ENCODE data around the gene BHLHA15. TPM values are rescaled to one million over a fixed set of nuclear protein-coding genes. Genes with fewer than 3 reads are reported as not detected.

The BHLHA15 gene
- total RNA-seq, 1 donor from 2014 or later, result 0.57 TPM

GRCh38 chr7:98171449-98171848, 39.8 kb upstream of the BHLHA15 start:
- Mint-ChIP-seq H3K4me1 (ENCODE audit: low read depth) (peaks cover 24% of the 10 kb centered on the region), H3K4me3 (ENCODE audit: low read depth) (no peak overlapping the region), H3K9me3 (ENCODE audit: low read depth) (no peaks in the 10 kb centered on the region), H3K27ac (no peak overlapping the region), H3K27me3 (no peaks in the 10 kb centered on the region), H3K36me3 (ENCODE audit: insufficient read depth) (peaks cover 13% of the 10 kb centered on the region)
- no peak for DNase-seq (ENCODE audit: low spot score, unreplicated experiment)
- TF ChIP-seq CTCF (IDR thresholded peaks at IDR 0.05; ENCODE audit: unreplicated experiment), result no peak

- TF ChIP-seq CTCF (IDR thresholded peaks at IDR 0.05; ENCODE audit: unreplicated experiment), result no peak
- H3K9me3 Mint-ChIP-seq (ENCODE audit: low read depth), result no peaks in the 10 kb centered on the region
- H3K36me3 Mint-ChIP-seq (ENCODE audit: insufficient read depth), result peaks cover 13% of the 10 kb centered on the region
- no peaks in the 10 kb centered on the region for H3K27me3 Mint-ChIP-seq
- DNase-seq (ENCODE audit: low spot score, unreplicated experiment), result no peak
- H3K4me1 Mint-ChIP-seq (ENCODE audit: low read depth), result peaks cover 24% of the 10 kb centered on the region
- H3K27ac Mint-ChIP-seq, result no peak overlapping the region
- no peak overlapping the region for H3K4me3 Mint-ChIP-seq (ENCODE audit: low read depth)
Measured at GRCh38 chr7:98174334-98175259, 36.6 kb upstream of the BHLHA15 start.

- Mint-ChIP-seq H3K27ac (no peak overlapping the region), H3K4me3 (ENCODE audit: low read depth) (no peak overlapping the region)
Measured at GRCh38 chr7:98175260-98175940, 35.8 kb upstream of the BHLHA15 start.

GRCh38 chr7:98177553-98177952, 33.7 kb upstream of the BHLHA15 start:
- Mint-ChIP-seq H3K27me3 (no peaks in the 10 kb centered on the region), H3K4me1 (ENCODE audit: low read depth) (peaks cover 17% of the 10 kb centered on the region), H3K27ac (no peak overlapping the region), H3K4me3 (ENCODE audit: low read depth) (no peak overlapping the region), H3K9me3 (ENCODE audit: low read depth) (no peaks in the 10 kb centered on the region), H3K36me3 (ENCODE audit: insufficient read depth) (peaks cover 16% of the 10 kb centered on the region)
- TF ChIP-seq CTCF (IDR thresholded peaks at IDR 0.05; ENCODE audit: unreplicated experiment), result no peak
- DNase-seq (ENCODE audit: low spot score, unreplicated experiment), result no peak

More at GRCh38 chr7:98175260-98175940, 35.8 kb upstream of the BHLHA15 start:
- peaks cover 24% of the 10 kb centered on the region for H3K4me1 Mint-ChIP-seq (ENCODE audit: low read depth)
- no peaks in the 10 kb centered on the region for H3K27me3 Mint-ChIP-seq
- peaks cover 13% of the 10 kb centered on the region for H3K36me3 Mint-ChIP-seq (ENCODE audit: insufficient read depth)
- no peak for DNase-seq (ENCODE audit: low spot score, unreplicated experiment)
- H3K9me3 Mint-ChIP-seq (ENCODE audit: low read depth), result no peaks in the 10 kb centered on the region
- no peak for TF ChIP-seq CTCF (IDR thresholded peaks at IDR 0.05; ENCODE audit: unreplicated experiment)

GRCh38 chr7:98178321-98178720, 32.9 kb upstream of the BHLHA15 start:
- Mint-ChIP-seq H3K27me3 (no peaks in the 10 kb centered on the region), H3K36me3 (ENCODE audit: insufficient read depth) (peaks cover 17% of the 10 kb centered on the region), H3K4me1 (ENCODE audit: low read depth) (peaks cover 11% of the 10 kb centered on the region), H3K4me3 (ENCODE audit: low read depth) (no peak overlapping the region), H3K9me3 (ENCODE audit: low read depth) (no peaks in the 10 kb centered on the region), H3K27ac (no peak overlapping the region)
- DNase-seq (ENCODE audit: low spot score, unreplicated experiment), result no peak
- no peak for TF ChIP-seq CTCF (IDR thresholded peaks at IDR 0.05; ENCODE audit: unreplicated experiment)
